ENCODE data around the gene GSG1L.

GRCh38 chr16:27826893-27827289 lies 236.6 kb downstream of the GSG1L start:
- no peak for TF ChIP-seq CTCF (IDR thresholded peaks at IDR 0.05 in 2 of 3, conservative IDR thresholded peaks at IDR 0.05 in 1 of 3; ENCODE audit: insufficient read depth in 2 of 3, low read depth in 1 of 3, low read length in 3 of 3)
- TF ChIP-seq KDM5B (IDR thresholded peaks at IDR 0.05; ENCODE audit: insufficient replicate concordance, low read depth, low read length) = no peak
- no peak for TF ChIP-seq SP1 (CRISPR knock-in tag; IDR thresholded peaks at IDR 0.05)

Measured in K562 (cell line).